CD4-positive, CD25-positive, alpha-beta regulatory T cell (primary cell): ENCODE data around the gene HAGHL. TPM values are rescaled to one million over a fixed set of nuclear protein-coding genes. Genes with fewer than 3 reads are reported as not detected.
A peak's percentile ranks its signal among the peaks of the same experiment; 100 is the strongest.
"Not testable (repeated sequence)": the region's sequence is repeated elsewhere in the genome, so short reads cannot be mapped to it uniquely, and the experiment has no call there.

Source experiments
- ATAC-seq, 2 donors: fragments of 150-1000 bp; cut with Tn5 transposase; one replicate each; pipeline ENCODE4 v1.10.0; 2021; ENCODE audit warnings: low read depth in 2 of 2, moderate number of reproducible peaks in 2 of 2, moderate library complexity in 1 of 2
- DNase-seq, 3 donors: peaks; one replicate each; pipeline versions ENCODE4 v3.0.0 to v3.0.0-alpha.2; 2012 to 2022; ENCODE audit warnings: mixed read lengths in 1 of 3
- H3K27ac ChIP-seq: one replicate; pipeline ENCODE4 v1.7.0; 2013; ENCODE audit warnings: mild to moderate bottlenecking, low read length; ENCODE audit not compliant: insufficient read depth, poor library complexity, severe bottlenecking
- H3K27me3 ChIP-seq: one replicate; pipeline ENCODE4 v1.7.0; 2013; ENCODE audit warnings: low read length; ENCODE audit not compliant: control insufficient read depth, insufficient read depth
- H3K36me3 ChIP-seq: one replicate; pipeline ENCODE4 v1.7.0; 2013; ENCODE audit warnings: mild to moderate bottlenecking, low read length, moderate library complexity; ENCODE audit not compliant: control insufficient read depth, insufficient read depth
- H3K4me1 ChIP-seq: 2 replicates; pipeline ENCODE4 v1.7.0; 2013; ENCODE audit warnings: mild to moderate bottlenecking, low read length; ENCODE audit not compliant: insufficient read depth, control insufficient read depth, poor library complexity, severe bottlenecking
- H3K4me3 ChIP-seq: one replicate; pipeline ENCODE4 v1.7.0; 2013; ENCODE audit warnings: low read depth, mild to moderate bottlenecking, low read length, moderate library complexity
- H3K9me3 ChIP-seq, 2 experiments: 1 replicate in 1 of 2; 2 replicates in 1 of 2; pipeline ENCODE4 v1.7.0; 2013; ENCODE audit warnings: low read length in 2 of 2, mild to moderate bottlenecking in 1 of 2, moderate library complexity in 1 of 2; ENCODE audit not compliant: control insufficient read depth in 2 of 2
- H3K27ac Mint-ChIP-seq, 3 donors: one replicate each; pipeline ENCODE4 v1.8.0; 2020 to 2022; ENCODE audit warnings: mild to moderate bottlenecking in 3 of 3, mixed read lengths in 3 of 3, moderate library complexity in 2 of 3
- H3K27me3 Mint-ChIP-seq: one replicate; pipeline ENCODE4 v1.8.0; 2022; ENCODE audit warnings: mild to moderate bottlenecking, mixed read lengths
- H3K36me3 Mint-ChIP-seq: one replicate; pipeline ENCODE4 v1.8.0; 2020; ENCODE audit warnings: mixed read lengths
- H3K4me1 Mint-ChIP-seq, 4 donors: one replicate each; pipeline ENCODE4 v1.8.0; 2020 to 2022; ENCODE audit warnings: mixed read lengths in 4 of 4, mild to moderate bottlenecking in 1 of 4
- H3K4me3 Mint-ChIP-seq, 4 donors: one replicate each; pipeline ENCODE4 v1.8.0; 2020 to 2022; ENCODE audit warnings: mild to moderate bottlenecking in 4 of 4, mixed read lengths in 4 of 4, moderate library complexity in 3 of 4
- H3K9me3 Mint-ChIP-seq, 7 donors: one replicate each; pipeline ENCODE4 v1.8.0; 2020 to 2022; ENCODE audit warnings: mixed read lengths in 7 of 7, mild to moderate bottlenecking in 3 of 7, moderate library complexity in 2 of 7
- polyA plus RNA-seq, 4 donors: library from polyadenylated mRNA; unstranded; fragments of 300-500 nt; fragmentation: Illumina TruSeq; gene quantifications; one replicate each; pipeline ENCODE4 v1.2.3, GENCODE V29; 2021
- total RNA-seq: library from RNA; stranded (reverse); gene quantifications from one replicate; pipeline ENCODE4 v1.2.3, GENCODE V29; 2022

The HAGHL gene
- total and polyA plus RNA-seq, 5 donors from 2014 or later = 2.2 to 15.6 (median 3.3) TPM

DNA sequence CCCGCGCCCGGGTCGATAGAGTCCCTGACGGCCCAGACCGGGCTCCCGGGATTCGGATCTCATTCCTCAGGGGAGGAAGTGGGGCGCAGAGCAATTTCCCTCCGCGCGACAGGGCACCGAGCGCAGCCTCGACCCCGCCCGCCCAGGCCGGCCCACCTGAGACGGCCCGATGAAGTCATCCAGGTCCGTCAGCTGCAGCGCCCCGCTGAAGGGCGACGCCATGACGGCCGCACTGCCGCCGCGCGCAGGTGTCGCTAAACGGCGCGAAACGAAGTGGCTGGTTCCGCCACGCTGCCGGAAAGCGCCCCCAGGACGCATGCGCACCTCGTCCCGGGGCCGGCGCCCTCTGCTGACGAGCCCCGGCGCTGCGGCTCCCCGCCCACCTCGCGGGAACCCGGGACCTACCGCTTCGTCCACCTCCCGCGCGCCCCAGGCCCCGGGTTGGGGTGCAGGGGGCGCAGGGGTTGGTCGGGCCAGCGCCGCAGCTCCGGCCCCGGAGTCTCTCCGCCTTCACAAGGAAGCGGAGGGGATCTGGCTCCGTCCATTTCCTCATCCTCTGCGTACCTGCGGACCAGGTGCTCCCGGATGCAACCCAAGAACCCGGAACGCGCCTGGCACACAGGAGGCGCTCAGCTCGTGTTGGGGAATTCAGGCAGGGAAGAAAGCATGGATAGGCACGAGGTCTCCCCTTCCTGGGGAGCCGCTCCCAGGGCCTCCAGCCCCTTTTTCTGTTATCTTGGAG lies 14.0 kb downstream of the HAGHL start, which contains the start of gene CIAO3:
CIAO3 (minus strand) TSS at position 234 of the 742 bp plus-strand sequence; CDS start at position 222, 12 bp downstream.
- peaks cover 16% of the 10 kb centered on the region for H3K4me1 ChIP-seq
- peak; percentile 85 to 91 (median 91) for DNase-seq
- no peaks in the 10 kb centered on the region for H3K9me3 ChIP-seq
- peak; percentile 87 for ATAC-seq
- no peaks in the 10 kb centered on the region for H3K27me3 ChIP-seq
- peaks cover 4% of the 10 kb centered on the region for H3K36me3 Mint-ChIP-seq
- peaks cover 0 to 2% (median 0%) of the 10 kb centered on the region in 7 donors for H3K9me3 Mint-ChIP-seq
- H3K4me3 Mint-ChIP-seq = peak within 1 kb of the TSS; percentile 80 to 92 (median 84)
- H3K4me3 ChIP-seq = peak within 1 kb of the TSS; percentile 53
- H3K27ac Mint-ChIP-seq = peak within 1 kb of the TSS in 2 of 3 donors; percentile 43 to 67
- H3K4me1 Mint-ChIP-seq = peaks cover 0 to 19% (median 0%) of the 10 kb centered on the region in 4 donors
- no peaks in the 10 kb centered on the region for H3K27me3 Mint-ChIP-seq
- H3K36me3 ChIP-seq = peaks cover 7% of the 10 kb centered on the region
- peak within 1 kb of the TSS; percentile 77 for H3K27ac ChIP-seq

DNA sequence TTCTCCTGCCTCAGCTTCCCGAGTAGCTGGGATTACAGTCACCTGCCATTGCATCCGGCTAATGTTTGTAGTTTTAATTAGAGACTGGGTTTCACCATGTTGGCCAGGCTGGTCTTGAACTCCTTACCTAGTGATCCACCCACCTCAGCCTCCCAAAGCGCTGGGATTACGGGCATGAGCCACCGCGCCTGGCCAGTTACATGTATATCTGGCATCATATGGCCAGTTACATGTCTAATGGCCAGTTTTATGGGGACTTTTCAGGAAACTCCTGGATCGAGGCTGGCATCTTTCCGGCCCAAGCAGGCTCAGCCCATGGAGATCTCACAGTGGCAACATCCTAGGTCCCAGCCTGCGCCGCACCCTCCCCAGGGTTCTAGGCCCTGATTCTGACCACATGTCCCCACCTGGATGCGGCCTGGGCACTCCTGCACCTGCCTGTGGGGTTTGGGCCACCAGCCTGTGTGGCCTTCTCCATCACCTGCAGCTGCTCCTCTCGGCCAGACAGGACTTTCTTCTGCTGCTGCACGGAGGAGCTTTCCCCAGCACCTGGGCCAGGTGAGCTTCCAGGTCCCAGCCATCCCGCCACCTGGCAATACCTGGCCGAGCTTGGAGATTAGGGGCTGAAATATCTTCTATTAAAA lies 15.2 kb downstream of the HAGHL start:
- no peak for ATAC-seq
- H3K27me3 ChIP-seq = no peaks in the 10 kb centered on the region

DNA sequence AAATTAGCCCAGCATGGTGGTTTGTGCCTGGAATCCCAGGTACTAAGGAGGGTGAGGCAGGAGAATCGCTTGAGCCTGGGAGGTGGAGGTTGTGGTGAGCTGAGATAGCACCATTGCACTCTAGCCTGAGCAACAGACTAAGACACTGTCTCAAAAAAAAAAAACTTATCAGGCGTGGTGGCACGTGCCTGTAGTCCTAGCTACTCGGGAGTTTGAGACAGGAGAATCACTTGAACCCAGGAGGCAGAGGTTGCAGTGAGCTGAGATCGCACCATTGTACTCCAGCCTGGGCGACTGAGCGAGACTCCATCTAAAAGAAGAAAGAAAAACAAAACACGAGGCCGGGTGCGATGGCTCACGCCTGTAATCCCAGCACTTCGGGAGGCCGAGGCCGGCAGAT lies 16.0 kb downstream of the HAGHL start:
- H3K27ac ChIP-seq = not testable (repeated sequence)
- peak overlapping the region in 1 of 4 donors; percentile 61 for H3K4me3 Mint-ChIP-seq

More for the DNA sequence above, 15.2 kb downstream of the HAGHL start:
- Mint-ChIP-seq H3K27me3 (no peaks in the 10 kb centered on the region), H3K27ac (peak overlapping the region in 1 of 3 donors; percentile 43), H3K36me3 (no peaks in the 10 kb centered on the region), H3K9me3 (peaks cover 0 to 2% (median 0%) of the 10 kb centered on the region in 7 donors), H3K4me1 (peaks cover 0 to 17% (median 0%) of the 10 kb centered on the region in 4 donors), H3K4me3 (peak overlapping the region; percentile 72 to 84 (median 80))
- H3K4me3 ChIP-seq = no peak overlapping the region
- peaks cover 16% of the 10 kb centered on the region for H3K4me1 ChIP-seq
- no peaks in the 10 kb centered on the region for H3K9me3 ChIP-seq
- no peak for DNase-seq
- H3K36me3 ChIP-seq = peaks cover 6% of the 10 kb centered on the region
- H3K27ac ChIP-seq = no peak overlapping the region

DNA sequence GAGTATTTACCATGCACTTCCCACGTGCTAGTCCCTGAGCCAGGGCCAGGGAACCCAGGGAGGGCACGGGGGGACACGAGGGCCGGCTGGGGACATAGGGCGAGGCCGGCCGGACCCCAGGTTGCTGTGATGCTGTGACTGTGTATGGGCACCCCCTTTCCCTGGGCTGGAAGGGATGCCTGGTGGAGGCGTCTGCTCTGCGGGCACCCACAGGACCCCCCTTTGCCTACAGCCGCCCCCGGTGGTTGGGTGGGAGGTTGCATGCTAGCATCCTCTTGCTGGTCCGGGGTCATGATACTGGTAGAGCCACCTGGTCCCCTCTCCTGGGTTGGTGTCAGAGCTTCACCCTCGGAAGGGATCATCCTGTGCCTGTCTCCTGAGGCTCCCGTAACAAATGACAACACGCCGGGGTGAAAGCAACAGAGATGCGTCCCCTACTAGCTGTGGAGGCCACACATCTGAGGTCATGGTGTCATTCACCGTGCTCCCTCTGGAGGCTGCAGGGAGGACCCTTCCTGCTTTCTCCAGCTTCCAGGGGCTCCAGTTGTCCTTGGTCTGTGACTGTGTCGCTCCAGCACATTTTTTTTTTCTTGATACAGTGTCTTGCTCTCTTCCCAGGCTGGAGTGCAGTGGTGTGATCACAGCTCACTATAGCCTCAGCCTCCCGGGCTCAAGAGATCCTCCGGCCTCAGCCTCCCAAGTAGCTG lies 17.0 kb downstream of the HAGHL start:
- no peak overlapping the region for H3K4me3 Mint-ChIP-seq
- H3K36me3 Mint-ChIP-seq = no peaks in the 10 kb centered on the region
- Histone ChIP-seq H3K4me3 (no peak overlapping the region), H3K4me1 (peaks cover 16% of the 10 kb centered on the region), H3K27me3 (no peaks in the 10 kb centered on the region), H3K27ac (no peak overlapping the region), H3K9me3 (no peaks in the 10 kb centered on the region), H3K36me3 (no peaks in the 10 kb centered on the region)
- no peak overlapping the region for H3K27ac Mint-ChIP-seq
- H3K4me1 Mint-ChIP-seq = peaks cover 0 to 11% (median 0%) of the 10 kb centered on the region in 4 donors
- peaks cover 0 to 2% (median 0%) of the 10 kb centered on the region in 7 donors for H3K9me3 Mint-ChIP-seq
- no peaks in the 10 kb centered on the region for H3K27me3 Mint-ChIP-seq
- DNase-seq = no peak
- no peak for ATAC-seq

More for the DNA sequence above, 16.0 kb downstream of the HAGHL start:
- H3K36me3 Mint-ChIP-seq, H3K27me3 Mint-ChIP-seq, H3K9me3 ChIP-seq, DNase-seq, H3K36me3 ChIP-seq, H3K9me3 Mint-ChIP-seq, H3K27ac Mint-ChIP-seq, ATAC-seq, H3K27me3 ChIP-seq, H3K4me3 ChIP-seq: not testable (repeated sequence)
- peaks cover 16% of the 10 kb centered on the region for H3K4me1 ChIP-seq
- H3K4me1 Mint-ChIP-seq = peaks cover 0 to 13% (median 0%) of the 10 kb centered on the region in 4 donors

DNA sequence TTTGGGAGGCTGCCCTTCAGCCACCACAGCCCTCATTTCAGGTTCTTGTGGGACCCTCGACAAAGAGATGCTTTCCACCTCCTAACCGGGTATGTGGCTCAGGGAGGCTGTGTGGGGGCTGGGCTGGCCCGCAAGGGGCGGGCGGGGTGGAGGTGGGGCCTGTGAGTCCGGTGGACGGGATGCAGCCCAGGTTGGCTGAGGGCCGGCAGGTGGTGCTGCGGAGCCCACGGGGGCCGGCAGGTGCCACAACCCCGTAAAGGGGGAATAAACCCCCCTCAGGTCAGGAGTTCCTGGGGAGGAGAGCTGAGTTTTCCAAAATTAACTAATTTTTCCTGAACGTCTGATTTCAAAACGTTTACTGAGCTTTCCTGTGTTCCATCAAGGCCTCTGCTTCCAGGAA lies 18.8 kb downstream of the HAGHL start:
- Mint-ChIP-seq H3K27ac (no peak overlapping the region), H3K27me3 (no peaks in the 10 kb centered on the region), H3K9me3 (peaks cover 0 to 2% (median 0%) of the 10 kb centered on the region in 7 donors), H3K4me3 (no peak overlapping the region), H3K36me3 (no peaks in the 10 kb centered on the region), H3K4me1 (peaks cover 0 to 3% (median 0%) of the 10 kb centered on the region in 4 donors)
- H3K9me3 ChIP-seq = no peaks in the 10 kb centered on the region
- no peak overlapping the region for H3K4me3 ChIP-seq
- peaks cover 5% of the 10 kb centered on the region for H3K4me1 ChIP-seq
- H3K36me3 ChIP-seq = no peaks in the 10 kb centered on the region
- no peaks in the 10 kb centered on the region for H3K27me3 ChIP-seq
- no peak overlapping the region for H3K27ac ChIP-seq
- ATAC-seq = no peak
- no peak for DNase-seq

DNA sequence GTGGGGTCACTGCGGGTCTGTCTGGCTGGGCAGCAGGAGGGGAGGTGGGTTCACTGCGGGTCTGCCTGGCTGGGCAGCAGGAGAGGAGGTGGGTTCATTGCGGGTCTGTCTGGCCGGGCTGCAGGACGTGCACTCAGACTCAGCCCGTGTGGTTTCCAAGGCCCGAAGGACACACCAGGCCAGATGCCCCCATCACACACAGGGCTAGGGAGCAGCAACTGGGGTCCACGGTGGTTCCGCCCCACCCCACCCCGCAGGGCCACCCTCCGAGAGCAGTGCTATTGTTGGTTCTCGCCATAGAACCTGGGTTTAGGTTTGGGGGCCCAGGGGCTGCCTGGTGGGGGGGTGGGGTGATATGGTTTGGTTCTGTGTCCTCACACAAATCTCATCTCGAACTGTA lies 19.7 kb downstream of the HAGHL start:
- Histone ChIP-seq H3K9me3 (no peaks in the 10 kb centered on the region), H3K27me3 (no peaks in the 10 kb centered on the region), H3K36me3 (no peaks in the 10 kb centered on the region), H3K4me1 (no peaks in the 10 kb centered on the region), H3K27ac (no peak overlapping the region), H3K4me3 (no peak overlapping the region)
- H3K36me3 Mint-ChIP-seq = no peaks in the 10 kb centered on the region
- peaks cover 0 to 2% (median 0%) of the 10 kb centered on the region in 7 donors for H3K9me3 Mint-ChIP-seq
- no peak overlapping the region for H3K27ac Mint-ChIP-seq
- H3K4me1 Mint-ChIP-seq = no peaks in the 10 kb centered on the region
- no peaks in the 10 kb centered on the region for H3K27me3 Mint-ChIP-seq
- no peak overlapping the region for H3K4me3 Mint-ChIP-seq
- DNase-seq = no peak
- no peak for ATAC-seq

DNA sequence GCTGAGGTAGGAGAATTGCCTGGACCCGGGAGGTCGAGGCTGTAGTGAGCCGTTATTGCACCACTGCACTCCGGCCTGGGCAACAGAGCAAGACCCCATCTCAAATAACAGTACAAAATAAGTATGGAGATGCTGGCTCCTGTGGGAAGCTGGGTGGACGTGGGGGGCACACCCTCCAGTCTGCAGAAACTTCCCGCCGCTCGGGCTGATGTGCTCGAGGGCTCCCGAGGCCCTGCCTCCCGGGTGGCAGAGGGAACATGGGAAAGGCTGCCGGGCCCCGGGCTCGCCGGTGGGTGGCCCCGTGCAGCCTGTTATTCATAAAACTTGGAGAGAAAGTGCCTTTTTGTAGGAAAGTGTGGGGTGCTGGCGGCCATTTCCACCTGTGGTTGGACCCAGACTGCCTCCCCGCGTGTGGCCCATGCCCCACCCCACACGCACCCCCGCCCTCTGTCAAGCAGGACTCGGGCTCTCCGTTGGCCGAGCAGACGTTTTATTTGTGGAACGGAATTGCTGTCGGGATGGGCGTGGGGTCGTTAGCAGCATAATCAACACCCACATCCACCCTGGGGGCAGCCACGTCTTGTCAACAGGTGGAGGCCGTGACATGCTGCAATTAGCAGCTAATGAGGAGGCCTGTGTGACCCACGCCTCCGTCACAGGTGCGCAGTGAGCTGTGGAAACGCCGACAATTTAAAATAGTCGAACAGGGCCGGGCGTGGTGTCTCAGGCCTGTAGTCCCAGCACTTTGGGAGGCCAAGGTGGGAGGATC lies 21.3 kb downstream of the HAGHL start:
- Mint-ChIP-seq H3K9me3 (peaks cover 0 to 2% (median 0%) of the 10 kb centered on the region in 7 donors), H3K36me3 (no peaks in the 10 kb centered on the region), H3K4me3 (no peak overlapping the region), H3K27ac (no peak overlapping the region), H3K4me1 (no peaks in the 10 kb centered on the region), H3K27me3 (no peaks in the 10 kb centered on the region)
- DNase-seq (no peak), ATAC-seq (no peak)
- Histone ChIP-seq H3K36me3 (no peaks in the 10 kb centered on the region), H3K27ac (no peak overlapping the region), H3K4me1 (no peaks in the 10 kb centered on the region), H3K27me3 (no peaks in the 10 kb centered on the region), H3K4me3 (no peak overlapping the region), H3K9me3 (no peaks in the 10 kb centered on the region)
